GM23338 (cell line): Measurements from ENCODE around the gene C11orf65. TPM values are rescaled to one million over a fixed set of nuclear protein-coding genes. Genes with fewer than 3 reads are reported as not detected.

Source experiments
- ATAC-seq: fragments of 200-7000 bp; cut with Tn5 transposase; 3 replicates; pipeline ENCODE4 v1.9.1; 2020
- DNase-seq: peaks from one replicate; pipeline ENCODE4 v3.0.0-alpha.2; 2015; ENCODE audit warnings: low spot score
- H2AFZ ChIP-seq: fragments of 200-600 bp; sonication (generic); 2 replicates; pipeline ENCODE4 v1.8.0; 2016; ENCODE audit warnings: antibody characterized with exemption, mild to moderate bottlenecking, moderate library complexity
- H3F3A ChIP-seq: fragments of 200-600 bp; sonication (generic); replicated peaks from 2 replicates; pipeline ENCODE4 v1.8.0; 2017; ENCODE audit warnings: antibody characterized with exemption, mixed run types, low read depth
- H3K27ac ChIP-seq: fragments of 200-600 bp; sonication (generic); 2 replicates; pipeline ENCODE4 v1.6.1; 2016; ENCODE audit warnings: low read depth
- H3K27me3 ChIP-seq: fragments of 200-600 bp; sonication (generic); 2 replicates; pipeline ENCODE4 v1.8.0; 2016; ENCODE audit warnings: mild to moderate bottlenecking, mixed run types, moderate library complexity; ENCODE audit not compliant: insufficient read depth
- H3K36me3 ChIP-seq: fragments of 200-600 bp; sonication (generic); 2 replicates; pipeline ENCODE4 v1.8.0; 2016; ENCODE audit warnings: mild to moderate bottlenecking; ENCODE audit not compliant: insufficient read depth
- H3K4me1 ChIP-seq: fragments of 200-600 bp; sonication (generic); 2 replicates; pipeline ENCODE4 v1.8.0; 2016; ENCODE audit warnings: mild to moderate bottlenecking, moderate library complexity; ENCODE audit not compliant: insufficient read depth
- H3K4me2 ChIP-seq: fragments of 200-600 bp; sonication (generic); 2 replicates; pipeline ENCODE4 v1.7.1; 2017; ENCODE audit warnings: mixed run types
- H3K4me3 ChIP-seq: fragments of 200-600 bp; sonication (generic); 2 replicates; pipeline ENCODE4 v1.6.1; 2016; ENCODE audit warnings: mixed run types
- H3K79me2 ChIP-seq: fragments of 200-600 bp; sonication (generic); replicated peaks from 2 replicates; pipeline ENCODE4 v1.8.0; 2017; ENCODE audit warnings: mild to moderate bottlenecking; ENCODE audit not compliant: insufficient read depth
- H3K9me2 ChIP-seq: fragments of 200-600 bp; sonication (generic); 2 replicates; pipeline ENCODE4 v1.8.0; 2017; ENCODE audit not compliant: insufficient read depth
- H4K20me1 ChIP-seq: fragments of 200-600 bp; sonication (generic); replicated peaks from 2 replicates; pipeline ENCODE4 v1.8.0; 2017; ENCODE audit warnings: mild to moderate bottlenecking; ENCODE audit not compliant: insufficient read depth
- H3K27ac Mint-ChIP-seq: 2 replicates; pipeline ENCODE4 v1.8.0; 2020; ENCODE audit warnings: inconsistent platforms, mild to moderate bottlenecking, moderate library complexity, mixed read lengths
- H3K27me3 Mint-ChIP-seq: 3 replicates; pipeline ENCODE4 v1.8.0; 2022; ENCODE audit warnings: low read depth, mild to moderate bottlenecking, moderate library complexity, mixed read lengths, inconsistent platforms; ENCODE audit not compliant: insufficient read depth, poor library complexity
- H3K36me3 Mint-ChIP-seq: 3 replicates; pipeline ENCODE4 v1.8.0; 2021; ENCODE audit warnings: low read depth, mild to moderate bottlenecking, inconsistent platforms, moderate library complexity, mixed read lengths
- H3K4me1 Mint-ChIP-seq: 3 replicates; pipeline ENCODE4 v1.8.0; 2020; ENCODE audit warnings: mild to moderate bottlenecking, inconsistent platforms, mixed read lengths
- H3K4me3 Mint-ChIP-seq: 3 replicates; pipeline ENCODE4 v1.8.0; 2021; ENCODE audit warnings: moderate library complexity, mild to moderate bottlenecking, inconsistent platforms, mixed read lengths
- H3K9me3 Mint-ChIP-seq: 3 replicates; pipeline ENCODE4 v1.8.0; 2020; ENCODE audit warnings: moderate library complexity, mild to moderate bottlenecking, inconsistent platforms, mixed read lengths
- CREB1 ChIP-seq: fragments of 250-450 bp; sonication (Bioruptor Pico); IDR thresholded peaks from 2 replicates; pipeline ENCODE4 v1.5.0; 2020; ENCODE audit warnings: low read depth, mild to moderate bottlenecking, moderate library complexity
- EZH2phosphoT487 ChIP-seq: fragments of 200-600 bp; sonication (generic); IDR thresholded peaks from one replicate; pipeline ENCODE4 v1.8.1; 2018; ENCODE audit warnings: antibody characterized with exemption; ENCODE audit not compliant: unreplicated experiment
- JUNB ChIP-seq: IDR thresholded peaks from one replicate; pipeline ENCODE4 v1.6.1; 2016; ENCODE audit warnings: antibody characterized with exemption; ENCODE audit not compliant: unreplicated experiment
- NANOG ChIP-seq: IDR thresholded peaks from 2 replicates; pipeline ENCODE4 v1.6.1; 2016; ENCODE audit warnings: antibody characterized with exemption, borderline replicate concordance
- POLR2AphosphoS5 ChIP-seq: IDR thresholded peaks from 2 replicates; pipeline ENCODE4 v1.6.1; 2016; ENCODE audit warnings: antibody characterized with exemption, low read depth
- STAT1 ChIP-seq: IDR thresholded peaks from one replicate; pipeline ENCODE4 v1.6.1; 2016; ENCODE audit warnings: antibody characterized with exemption; ENCODE audit not compliant: unreplicated experiment
- ZNF114 ChIP-seq: fragments of 250-450 bp; sonication (Bioruptor Pico); IDR thresholded peaks from 2 replicates; pipeline ENCODE4 v1.5.0; 2020; ENCODE audit warnings: mild to moderate bottlenecking, moderate library complexity
- ZNF331 ChIP-seq: fragments of 250-450 bp; sonication (Bioruptor Pico); IDR thresholded peaks from 2 replicates; pipeline ENCODE4 v1.5.0; 2020; ENCODE audit warnings: low read depth, mild to moderate bottlenecking, moderate library complexity
- polyA plus RNA-seq: library from polyadenylated mRNA; unstranded; fragments of >200 nt; fragmentation: Nextera tagmentation; extraction: Ambion mirVana; gene quantifications from 2 replicates; pipeline ENCODE4 v1.2.1, GENCODE V29; 2016
- total RNA-seq: library from RNA; depleted of rRNA; stranded (reverse); fragments of >200 nt; shearing (Covaris generic); gene quantifications from 2 replicates; pipeline ENCODE4 v1.2.3, GENCODE V29; 2014
- TF ChIP-seq, protein P1 (sequence below): fragments of 250-450 bp; sonication (Bioruptor Pico); IDR thresholded peaks from 2 replicates; pipeline ENCODE4 v1.5.0; 2020; ENCODE audit warnings: mild to moderate bottlenecking, moderate library complexity
- TF ChIP-seq, protein P2 (sequence below): IDR thresholded peaks from one replicate; pipeline ENCODE4 v1.6.1; 2018; ENCODE audit warnings: antibody characterized with exemption; ENCODE audit not compliant: unreplicated experiment
- TF ChIP-seq, protein P3 (sequence below), 2 experiments: fragments of 200-600 bp in 1 of 2; sonication (generic) in 1 of 2; conservative IDR thresholded peaks; 2 replicates each; pipeline versions ENCODE4 v1.5.1 to v1.6.1; 2016 to 2017; ENCODE audit warnings: antibody characterized with exemption in 2 of 2, low read depth in 2 of 2, mild to moderate bottlenecking in 2 of 2, moderate library complexity in 1 of 2
- TF ChIP-seq, protein P4 (sequence below): IDR thresholded peaks from 2 replicates; pipeline ENCODE4 v1.6.1; 2016; ENCODE audit warnings: antibody characterized with exemption

C11orf65 gene
- total and polyA plus RNA-seq, 2 experiments from 2014 or later = 0.21 to 1.7 TPM

DNA sequence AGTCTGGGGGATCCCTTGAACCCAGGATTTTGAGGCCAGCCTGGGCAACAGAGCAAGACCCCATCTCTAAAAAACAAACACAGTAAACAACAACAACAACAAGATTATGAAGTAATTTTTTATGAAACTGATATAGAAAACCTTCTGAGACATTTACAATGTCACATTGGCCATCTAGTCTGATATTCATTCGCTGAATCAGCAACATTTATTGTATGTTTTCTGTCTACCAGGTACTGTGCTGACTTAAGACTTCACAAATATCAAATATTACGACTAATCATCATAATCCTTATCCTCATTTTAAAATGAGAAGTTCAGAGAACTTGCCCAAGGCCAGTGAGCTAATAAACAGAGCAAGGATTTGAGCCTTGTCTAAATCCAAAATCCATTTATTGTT lies 123.6 kb downstream of the C11orf65 start (continued):
- TF ChIP-seq, protein P1, sequence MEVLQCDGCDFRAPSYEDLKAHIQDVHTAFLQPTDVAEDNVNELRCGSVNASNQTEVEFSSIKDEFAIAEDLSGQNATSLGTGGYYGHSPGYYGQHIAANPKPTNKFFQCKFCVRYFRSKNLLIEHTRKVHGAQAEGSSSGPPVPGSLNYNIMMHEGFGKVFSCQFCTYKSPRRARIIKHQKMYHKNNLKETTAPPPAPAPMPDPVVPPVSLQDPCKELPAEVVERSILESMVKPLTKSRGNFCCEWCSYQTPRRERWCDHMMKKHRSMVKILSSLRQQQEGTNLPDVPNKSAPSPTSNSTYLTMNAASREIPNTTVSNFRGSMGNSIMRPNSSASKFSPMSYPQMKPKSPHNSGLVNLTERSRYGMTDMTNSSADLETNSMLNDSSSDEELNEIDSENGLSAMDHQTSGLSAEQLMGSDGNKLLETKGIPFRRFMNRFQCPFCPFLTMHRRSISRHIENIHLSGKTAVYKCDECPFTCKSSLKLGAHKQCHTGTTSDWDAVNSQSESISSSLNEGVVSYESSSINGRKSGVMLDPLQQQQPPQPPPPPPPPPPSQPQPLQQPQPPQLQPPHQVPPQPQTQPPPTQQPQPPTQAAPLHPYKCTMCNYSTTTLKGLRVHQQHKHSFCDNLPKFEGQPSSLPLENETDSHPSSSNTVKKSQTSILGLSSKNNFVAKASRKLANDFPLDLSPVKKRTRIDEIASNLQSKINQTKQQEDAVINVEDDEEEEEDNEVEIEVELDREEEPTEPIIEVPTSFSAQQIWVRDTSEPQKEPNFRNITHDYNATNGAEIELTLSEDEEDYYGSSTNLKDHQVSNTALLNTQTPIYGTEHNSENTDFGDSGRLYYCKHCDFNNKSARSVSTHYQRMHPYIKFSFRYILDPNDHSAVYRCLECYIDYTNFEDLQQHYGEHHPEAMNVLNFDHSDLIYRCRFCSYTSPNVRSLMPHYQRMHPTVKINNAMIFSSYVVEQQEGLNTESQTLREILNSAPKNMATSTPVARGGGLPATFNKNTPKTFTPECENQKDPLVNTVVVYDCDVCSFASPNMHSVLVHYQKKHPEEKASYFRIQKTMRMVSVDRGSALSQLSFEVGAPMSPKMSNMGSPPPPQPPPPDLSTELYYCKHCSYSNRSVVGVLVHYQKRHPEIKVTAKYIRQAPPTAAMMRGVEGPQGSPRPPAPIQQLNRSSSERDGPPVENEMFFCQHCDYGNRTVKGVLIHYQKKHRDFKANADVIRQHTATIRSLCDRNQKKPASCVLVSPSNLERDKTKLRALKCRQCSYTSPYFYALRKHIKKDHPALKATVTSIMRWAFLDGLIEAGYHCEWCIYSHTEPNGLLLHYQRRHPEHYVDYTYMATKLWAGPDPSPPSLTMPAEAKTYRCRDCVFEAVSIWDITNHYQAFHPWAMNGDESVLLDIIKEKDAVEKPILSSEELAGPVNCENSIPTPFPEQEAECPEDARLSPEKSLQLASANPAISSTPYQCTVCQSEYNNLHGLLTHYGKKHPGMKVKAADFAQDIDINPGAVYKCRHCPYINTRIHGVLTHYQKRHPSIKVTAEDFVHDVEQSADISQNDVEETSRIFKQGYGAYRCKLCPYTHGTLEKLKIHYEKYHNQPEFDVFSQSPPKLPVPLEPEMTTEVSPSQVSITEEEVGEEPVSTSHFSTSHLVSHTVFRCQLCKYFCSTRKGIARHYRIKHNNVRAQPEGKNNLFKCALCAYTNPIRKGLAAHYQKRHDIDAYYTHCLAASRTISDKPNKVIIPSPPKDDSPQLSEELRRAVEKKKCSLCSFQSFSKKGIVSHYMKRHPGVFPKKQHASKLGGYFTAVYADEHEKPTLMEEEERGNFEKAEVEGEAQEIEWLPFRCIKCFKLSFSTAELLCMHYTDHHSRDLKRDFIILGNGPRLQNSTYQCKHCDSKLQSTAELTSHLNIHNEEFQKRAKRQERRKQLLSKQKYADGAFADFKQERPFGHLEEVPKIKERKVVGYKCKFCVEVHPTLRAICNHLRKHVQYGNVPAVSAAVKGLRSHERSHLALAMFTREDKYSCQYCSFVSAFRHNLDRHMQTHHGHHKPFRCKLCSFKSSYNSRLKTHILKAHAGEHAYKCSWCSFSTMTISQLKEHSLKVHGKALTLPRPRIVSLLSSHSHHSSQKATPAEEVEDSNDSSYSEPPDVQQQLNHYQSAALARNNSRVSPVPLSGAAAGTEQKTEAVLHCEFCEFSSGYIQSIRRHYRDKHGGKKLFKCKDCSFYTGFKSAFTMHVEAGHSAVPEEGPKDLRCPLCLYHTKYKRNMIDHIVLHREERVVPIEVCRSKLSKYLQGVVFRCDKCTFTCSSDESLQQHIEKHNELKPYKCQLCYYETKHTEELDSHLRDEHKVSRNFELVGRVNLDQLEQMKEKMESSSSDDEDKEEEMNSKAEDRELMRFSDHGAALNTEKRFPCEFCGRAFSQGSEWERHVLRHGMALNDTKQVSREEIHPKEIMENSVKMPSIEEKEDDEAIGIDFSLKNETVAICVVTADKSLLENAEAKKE (CRISPR knock-in tag) = no peak
- no peak for TF ChIP-seq ZNF331 (CRISPR knock-in tag)

DNA sequence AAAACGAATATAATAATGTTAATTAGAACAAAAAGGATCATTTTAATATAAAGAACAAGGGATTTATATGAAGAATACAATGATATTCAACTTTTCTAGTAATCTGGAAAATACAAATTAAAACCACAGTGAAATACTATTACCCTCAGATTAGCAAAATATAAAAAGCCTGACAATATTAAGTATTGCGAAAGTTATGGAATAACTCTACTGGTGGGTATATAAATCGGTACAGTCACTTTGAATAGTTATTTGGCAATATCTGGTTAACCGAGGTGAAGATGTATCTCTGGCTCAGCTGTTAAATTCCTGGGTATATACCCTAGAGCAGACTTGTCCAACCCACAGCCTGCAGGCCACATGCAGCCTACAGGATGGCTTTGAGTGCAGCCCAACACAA lies 125.7 kb downstream of the C11orf65 start:
- no peaks in the 10 kb centered on the region for H4K20me1 ChIP-seq
- no peak overlapping the region for H3K4me2 ChIP-seq
- Mint-ChIP-seq H3K36me3 (no peaks in the 10 kb centered on the region; the same call in 2 of the 3 replicates), H3K4me3 (no peak overlapping the region), H3K27me3 (no peaks in the 10 kb centered on the region), H3K4me1 (peaks cover 20% of the 10 kb centered on the region), H3K9me3 (no peaks in the 10 kb centered on the region), H3K27ac (no peak overlapping the region)
- H3K79me2 ChIP-seq = no peaks in the 10 kb centered on the region
- H3K27me3 ChIP-seq = no peaks in the 10 kb centered on the region
- no peak for ATAC-seq
- peaks cover 9% of the 10 kb centered on the region; the same call in 1 of the 2 replicates for H3K36me3 ChIP-seq
- H2AFZ ChIP-seq = no peak overlapping the region
- H3K4me1 ChIP-seq = peaks cover 21% of the 10 kb centered on the region
- TF ChIP-seq ZNF331 (CRISPR knock-in tag) (no peak), NANOG (no peak), POLR2AphosphoS5 (no peak), STAT1 (no peak), EZH2phosphoT487 (no peak), CREB1 (CRISPR knock-in tag) (no peak), ZNF114 (CRISPR knock-in tag) (no peak), JUNB (no peak)
- TF ChIP-seq, protein P2, sequence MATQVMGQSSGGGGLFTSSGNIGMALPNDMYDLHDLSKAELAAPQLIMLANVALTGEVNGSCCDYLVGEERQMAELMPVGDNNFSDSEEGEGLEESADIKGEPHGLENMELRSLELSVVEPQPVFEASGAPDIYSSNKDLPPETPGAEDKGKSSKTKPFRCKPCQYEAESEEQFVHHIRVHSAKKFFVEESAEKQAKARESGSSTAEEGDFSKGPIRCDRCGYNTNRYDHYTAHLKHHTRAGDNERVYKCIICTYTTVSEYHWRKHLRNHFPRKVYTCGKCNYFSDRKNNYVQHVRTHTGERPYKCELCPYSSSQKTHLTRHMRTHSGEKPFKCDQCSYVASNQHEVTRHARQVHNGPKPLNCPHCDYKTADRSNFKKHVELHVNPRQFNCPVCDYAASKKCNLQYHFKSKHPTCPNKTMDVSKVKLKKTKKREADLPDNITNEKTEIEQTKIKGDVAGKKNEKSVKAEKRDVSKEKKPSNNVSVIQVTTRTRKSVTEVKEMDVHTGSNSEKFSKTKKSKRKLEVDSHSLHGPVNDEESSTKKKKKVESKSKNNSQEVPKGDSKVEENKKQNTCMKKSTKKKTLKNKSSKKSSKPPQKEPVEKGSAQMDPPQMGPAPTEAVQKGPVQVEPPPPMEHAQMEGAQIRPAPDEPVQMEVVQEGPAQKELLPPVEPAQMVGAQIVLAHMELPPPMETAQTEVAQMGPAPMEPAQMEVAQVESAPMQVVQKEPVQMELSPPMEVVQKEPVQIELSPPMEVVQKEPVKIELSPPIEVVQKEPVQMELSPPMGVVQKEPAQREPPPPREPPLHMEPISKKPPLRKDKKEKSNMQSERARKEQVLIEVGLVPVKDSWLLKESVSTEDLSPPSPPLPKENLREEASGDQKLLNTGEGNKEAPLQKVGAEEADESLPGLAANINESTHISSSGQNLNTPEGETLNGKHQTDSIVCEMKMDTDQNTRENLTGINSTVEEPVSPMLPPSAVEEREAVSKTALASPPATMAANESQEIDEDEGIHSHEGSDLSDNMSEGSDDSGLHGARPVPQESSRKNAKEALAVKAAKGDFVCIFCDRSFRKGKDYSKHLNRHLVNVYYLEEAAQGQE = no peak
- TF ChIP-seq, protein P3, sequence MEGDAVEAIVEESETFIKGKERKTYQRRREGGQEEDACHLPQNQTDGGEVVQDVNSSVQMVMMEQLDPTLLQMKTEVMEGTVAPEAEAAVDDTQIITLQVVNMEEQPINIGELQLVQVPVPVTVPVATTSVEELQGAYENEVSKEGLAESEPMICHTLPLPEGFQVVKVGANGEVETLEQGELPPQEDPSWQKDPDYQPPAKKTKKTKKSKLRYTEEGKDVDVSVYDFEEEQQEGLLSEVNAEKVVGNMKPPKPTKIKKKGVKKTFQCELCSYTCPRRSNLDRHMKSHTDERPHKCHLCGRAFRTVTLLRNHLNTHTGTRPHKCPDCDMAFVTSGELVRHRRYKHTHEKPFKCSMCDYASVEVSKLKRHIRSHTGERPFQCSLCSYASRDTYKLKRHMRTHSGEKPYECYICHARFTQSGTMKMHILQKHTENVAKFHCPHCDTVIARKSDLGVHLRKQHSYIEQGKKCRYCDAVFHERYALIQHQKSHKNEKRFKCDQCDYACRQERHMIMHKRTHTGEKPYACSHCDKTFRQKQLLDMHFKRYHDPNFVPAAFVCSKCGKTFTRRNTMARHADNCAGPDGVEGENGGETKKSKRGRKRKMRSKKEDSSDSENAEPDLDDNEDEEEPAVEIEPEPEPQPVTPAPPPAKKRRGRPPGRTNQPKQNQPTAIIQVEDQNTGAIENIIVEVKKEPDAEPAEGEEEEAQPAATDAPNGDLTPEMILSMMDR (conservative IDR thresholded peaks at IDR 0.05; ENCODE audit: low read depth in 2 of 2) = no peak
- TF ChIP-seq, protein P4, sequence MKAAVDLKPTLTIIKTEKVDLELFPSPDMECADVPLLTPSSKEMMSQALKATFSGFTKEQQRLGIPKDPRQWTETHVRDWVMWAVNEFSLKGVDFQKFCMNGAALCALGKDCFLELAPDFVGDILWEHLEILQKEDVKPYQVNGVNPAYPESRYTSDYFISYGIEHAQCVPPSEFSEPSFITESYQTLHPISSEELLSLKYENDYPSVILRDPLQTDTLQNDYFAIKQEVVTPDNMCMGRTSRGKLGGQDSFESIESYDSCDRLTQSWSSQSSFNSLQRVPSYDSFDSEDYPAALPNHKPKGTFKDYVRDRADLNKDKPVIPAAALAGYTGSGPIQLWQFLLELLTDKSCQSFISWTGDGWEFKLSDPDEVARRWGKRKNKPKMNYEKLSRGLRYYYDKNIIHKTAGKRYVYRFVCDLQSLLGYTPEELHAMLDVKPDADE = no peak
- no peaks in the 10 kb centered on the region for H3K9me2 ChIP-seq
- H3K27ac ChIP-seq = no peak overlapping the region
- DNase-seq = no peak
- no peaks in the 10 kb centered on the region for H3F3A ChIP-seq
- no peak overlapping the region for H3K4me3 ChIP-seq
